ENCODE measurements around the gene SLC46A2. TPM values are rescaled to one million over a fixed set of nuclear protein-coding genes. Genes with fewer than 3 reads are reported as not detected.

The SLC46A2 gene
- total RNA-seq, 1 donor from 2014 or later = not detected

GRCh38 chr9:112831281-112831851 is 59.3 kb downstream of the SLC46A2 start:
- Mint-ChIP-seq H3K4me1 (ENCODE audit: unreplicated experiment) (peaks cover 13% of the 10 kb centered on the region), H3K27me3 (ENCODE audit: unreplicated experiment) (no peaks in the 10 kb centered on the region), H3K4me3 (ENCODE audit: unreplicated experiment) (no peak overlapping the region), H3K9me3 (ENCODE audit: unreplicated experiment) (no peaks in the 10 kb centered on the region), H3K27ac (ENCODE audit: unreplicated experiment) (no peak overlapping the region), H3K36me3 (ENCODE audit: low read depth, unreplicated experiment) (no peaks in the 10 kb centered on the region)
- DNase-seq (ENCODE audit: low spot score) = no peak
- TF ChIP-seq, protein P1, sequence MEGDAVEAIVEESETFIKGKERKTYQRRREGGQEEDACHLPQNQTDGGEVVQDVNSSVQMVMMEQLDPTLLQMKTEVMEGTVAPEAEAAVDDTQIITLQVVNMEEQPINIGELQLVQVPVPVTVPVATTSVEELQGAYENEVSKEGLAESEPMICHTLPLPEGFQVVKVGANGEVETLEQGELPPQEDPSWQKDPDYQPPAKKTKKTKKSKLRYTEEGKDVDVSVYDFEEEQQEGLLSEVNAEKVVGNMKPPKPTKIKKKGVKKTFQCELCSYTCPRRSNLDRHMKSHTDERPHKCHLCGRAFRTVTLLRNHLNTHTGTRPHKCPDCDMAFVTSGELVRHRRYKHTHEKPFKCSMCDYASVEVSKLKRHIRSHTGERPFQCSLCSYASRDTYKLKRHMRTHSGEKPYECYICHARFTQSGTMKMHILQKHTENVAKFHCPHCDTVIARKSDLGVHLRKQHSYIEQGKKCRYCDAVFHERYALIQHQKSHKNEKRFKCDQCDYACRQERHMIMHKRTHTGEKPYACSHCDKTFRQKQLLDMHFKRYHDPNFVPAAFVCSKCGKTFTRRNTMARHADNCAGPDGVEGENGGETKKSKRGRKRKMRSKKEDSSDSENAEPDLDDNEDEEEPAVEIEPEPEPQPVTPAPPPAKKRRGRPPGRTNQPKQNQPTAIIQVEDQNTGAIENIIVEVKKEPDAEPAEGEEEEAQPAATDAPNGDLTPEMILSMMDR (IDR thresholded peaks at IDR 0.05; ENCODE audit: unreplicated experiment) = no peak

Other genes with a start within 250 kb of the SLC46A2 start
- 20.8 TPM for gene INIP, start 172.8 kb downstream of the SLC46A2 start, total RNA-seq (ENCODE audit: unreplicated experiment)
- gene SNX30, start 140.1 kb downstream of the SLC46A2 start, total RNA-seq (ENCODE audit: unreplicated experiment) = 12.8 TPM
- gene ZNF883, start 121.3 kb upstream of the SLC46A2 start, total RNA-seq (ENCODE audit: unreplicated experiment) = 6.1 TPM
- 4.2 TPM for gene ZFP37, start 165.8 kb upstream of the SLC46A2 start, total RNA-seq (ENCODE audit: unreplicated experiment)